ENCODE measurements around the gene CATSPERE.

DNA sequence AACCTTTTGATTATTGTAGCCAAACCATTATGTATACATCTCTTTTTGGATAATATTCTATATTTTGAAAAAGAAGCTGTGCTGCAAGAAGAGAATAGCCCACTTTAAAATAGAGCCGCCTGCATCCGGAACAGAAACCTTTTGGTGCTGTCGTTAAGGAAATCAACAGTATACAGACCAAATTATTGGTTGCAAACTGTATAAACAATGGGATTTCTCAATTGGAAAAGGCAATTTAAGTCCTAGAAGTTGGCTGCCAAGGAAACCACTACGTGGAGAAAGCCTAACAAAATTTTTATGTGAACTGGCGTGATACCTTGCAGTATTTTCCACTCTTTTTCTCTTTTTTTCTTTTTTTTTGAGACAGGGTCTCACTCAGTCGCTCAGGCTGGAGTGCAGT lies 217.6 kb downstream of the CATSPERE start:
- TF ChIP-seq CTCF (conservative IDR thresholded peaks at IDR 0.05), result no peak
- TF ChIP-seq EZH2 (IDR thresholded peaks at IDR 0.05; ENCODE audit: low read depth), result no peak
